Endothelial cell (in vitro differentiated cells): ENCODE results near the gene VAV2. TPM values are rescaled to one million over a fixed set of nuclear protein-coding genes. Genes with fewer than 3 reads are reported as not detected.

ENCODE experiments used
- DNase-seq: peaks from one replicate; pipeline ENCODE4 v3.0.0; 2021; ENCODE audit warnings: low spot score
- H3K27ac Mint-ChIP-seq: one replicate; pipeline ENCODE4 v1.8.0; 2021; ENCODE audit warnings: mixed read lengths, inconsistent platforms; ENCODE audit not compliant: unreplicated experiment
- H3K27me3 Mint-ChIP-seq: one replicate; pipeline ENCODE4 v1.8.0; 2021; ENCODE audit warnings: mild to moderate bottlenecking, moderate library complexity, mixed read lengths, inconsistent platforms; ENCODE audit not compliant: unreplicated experiment
- H3K36me3 Mint-ChIP-seq: one replicate; pipeline ENCODE4 v1.8.0; 2021; ENCODE audit warnings: mild to moderate bottlenecking, low read depth, mixed read lengths, inconsistent platforms; ENCODE audit not compliant: unreplicated experiment
- H3K4me1 Mint-ChIP-seq: one replicate; pipeline ENCODE4 v1.8.0; 2021; ENCODE audit warnings: mild to moderate bottlenecking, mixed read lengths, inconsistent platforms; ENCODE audit not compliant: unreplicated experiment
- H3K4me3 Mint-ChIP-seq: one replicate; pipeline ENCODE4 v1.8.0; 2021; ENCODE audit warnings: mild to moderate bottlenecking, mixed read lengths, inconsistent platforms; ENCODE audit not compliant: unreplicated experiment
- H3K9me3 Mint-ChIP-seq: one replicate; pipeline ENCODE4 v1.8.0; 2021; ENCODE audit warnings: mixed read lengths, inconsistent platforms; ENCODE audit not compliant: unreplicated experiment
- total RNA-seq: library from RNA; stranded (reverse); fragmentation: NEBNext Ultra II Directional; extraction: Animal tissue kit (Norgen Biotek cat#: 25700); gene quantifications from one replicate; pipeline ENCODE4 v1.2.1, GENCODE V29; 2021; ENCODE audit not compliant: unreplicated experiment
- TF ChIP-seq, protein P1 (sequence below): fragments of 200-600 bp; sonication (generic); IDR thresholded peaks from one replicate; pipeline ENCODE4 v1.5.0; 2021; ENCODE audit warnings: antibody characterized with exemption; ENCODE audit not compliant: unreplicated experiment

VAV2 gene
- total RNA-seq, 1 donor from 2014 or later: 27.2 TPM

DNA sequence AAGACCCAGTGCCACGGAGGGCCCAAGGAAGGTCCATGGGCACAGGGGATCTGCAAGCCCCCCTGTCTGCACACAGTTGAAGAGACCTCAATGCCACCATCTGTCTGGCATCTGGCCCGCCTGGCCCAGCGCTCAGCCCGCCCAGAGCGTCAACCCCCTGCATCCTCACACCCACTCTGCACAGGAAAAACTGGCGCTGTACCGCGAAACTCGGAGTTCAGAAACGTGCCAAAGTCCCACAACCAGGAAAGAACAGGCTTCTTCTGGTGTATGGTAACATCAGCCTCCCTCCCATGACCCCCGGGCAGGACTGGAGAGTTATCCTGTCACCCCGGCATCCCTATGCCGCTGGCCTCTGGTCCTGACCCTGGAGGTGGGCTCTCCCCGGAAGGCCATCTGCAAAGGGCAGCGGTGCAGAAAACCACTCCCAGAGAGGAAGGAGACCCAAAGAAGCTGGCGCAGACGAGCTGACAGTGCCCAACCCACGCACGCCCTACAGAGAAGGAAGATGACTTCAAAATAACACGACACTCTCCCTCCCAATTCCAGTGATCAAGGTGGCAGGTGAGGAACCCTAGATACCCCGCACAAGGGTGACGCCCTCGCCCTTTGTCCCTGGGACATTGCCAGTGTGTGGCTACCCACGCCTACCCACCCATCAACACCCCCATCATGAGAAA is 18.9 kb downstream of the VAV2 start:
- TF ChIP-seq, protein P1, sequence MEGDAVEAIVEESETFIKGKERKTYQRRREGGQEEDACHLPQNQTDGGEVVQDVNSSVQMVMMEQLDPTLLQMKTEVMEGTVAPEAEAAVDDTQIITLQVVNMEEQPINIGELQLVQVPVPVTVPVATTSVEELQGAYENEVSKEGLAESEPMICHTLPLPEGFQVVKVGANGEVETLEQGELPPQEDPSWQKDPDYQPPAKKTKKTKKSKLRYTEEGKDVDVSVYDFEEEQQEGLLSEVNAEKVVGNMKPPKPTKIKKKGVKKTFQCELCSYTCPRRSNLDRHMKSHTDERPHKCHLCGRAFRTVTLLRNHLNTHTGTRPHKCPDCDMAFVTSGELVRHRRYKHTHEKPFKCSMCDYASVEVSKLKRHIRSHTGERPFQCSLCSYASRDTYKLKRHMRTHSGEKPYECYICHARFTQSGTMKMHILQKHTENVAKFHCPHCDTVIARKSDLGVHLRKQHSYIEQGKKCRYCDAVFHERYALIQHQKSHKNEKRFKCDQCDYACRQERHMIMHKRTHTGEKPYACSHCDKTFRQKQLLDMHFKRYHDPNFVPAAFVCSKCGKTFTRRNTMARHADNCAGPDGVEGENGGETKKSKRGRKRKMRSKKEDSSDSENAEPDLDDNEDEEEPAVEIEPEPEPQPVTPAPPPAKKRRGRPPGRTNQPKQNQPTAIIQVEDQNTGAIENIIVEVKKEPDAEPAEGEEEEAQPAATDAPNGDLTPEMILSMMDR: no peak
- H3K27ac Mint-ChIP-seq: no peak overlapping the region
- peaks cover 20% of the 10 kb centered on the region for H3K4me1 Mint-ChIP-seq

GRCh38 chr9:133971981-133972941 is 19.9 kb downstream of the VAV2 start:
- H3K36me3 Mint-ChIP-seq: no peaks in the 10 kb centered on the region
- no peak overlapping the region for H3K27ac Mint-ChIP-seq
- peaks cover 20% of the 10 kb centered on the region for H3K4me1 Mint-ChIP-seq
- no peak for DNase-seq
- H3K4me3 Mint-ChIP-seq: no peak overlapping the region
- TF ChIP-seq, protein P1: no peak
- peaks cover 3% of the 10 kb centered on the region for H3K27me3 Mint-ChIP-seq
- no peaks in the 10 kb centered on the region for H3K9me3 Mint-ChIP-seq

More for the DNA sequence above, 18.9 kb downstream of the VAV2 start:
- no peak for DNase-seq
- Mint-ChIP-seq H3K4me3 (no peak overlapping the region), H3K9me3 (no peaks in the 10 kb centered on the region), H3K27me3 (peaks cover 3% of the 10 kb centered on the region), H3K36me3 (no peaks in the 10 kb centered on the region)

- TF ChIP-seq, protein P1: no peak
- Mint-ChIP-seq H3K27me3 (peaks cover 3% of the 10 kb centered on the region), H3K4me1 (peaks cover 20% of the 10 kb centered on the region), H3K27ac (no peak overlapping the region), H3K9me3 (no peaks in the 10 kb centered on the region), H3K4me3 (no peak overlapping the region), H3K36me3 (no peaks in the 10 kb centered on the region)
- no peak for DNase-seq
Observed at GRCh38 chr9:133971121-133971951, 20.8 kb downstream of the VAV2 start.

DNA sequence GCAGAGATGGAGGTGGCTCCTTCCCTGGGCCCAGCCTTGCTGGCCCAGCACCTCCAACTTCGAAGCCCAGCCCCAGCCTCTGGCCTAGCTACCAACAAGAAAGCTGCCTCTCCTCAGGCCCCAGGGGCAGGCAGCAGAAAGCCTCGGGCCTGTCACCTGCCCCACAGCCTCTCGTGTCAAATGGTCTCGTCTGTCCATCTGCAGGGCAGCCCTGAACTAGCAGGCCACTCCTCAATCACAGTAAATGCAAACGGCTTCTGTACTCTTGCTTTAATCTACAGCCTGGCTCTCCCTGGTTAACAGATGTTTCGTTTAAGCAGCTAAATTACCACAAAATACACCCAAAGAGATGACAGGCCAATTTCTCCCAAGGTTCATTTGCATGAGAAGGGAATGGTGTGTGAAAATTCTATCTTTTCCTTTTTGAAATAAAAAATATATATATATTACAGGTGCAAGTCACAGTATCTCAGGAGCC is 21.5 kb downstream of the VAV2 start:
- no peaks in the 10 kb centered on the region for H3K36me3 Mint-ChIP-seq
- H3K4me1 Mint-ChIP-seq: peaks cover 20% of the 10 kb centered on the region
- TF ChIP-seq, protein P1: no peak
- H3K9me3 Mint-ChIP-seq: no peaks in the 10 kb centered on the region
- no peak for DNase-seq
- no peak overlapping the region for H3K27ac Mint-ChIP-seq
- peaks cover 3% of the 10 kb centered on the region for H3K27me3 Mint-ChIP-seq
- no peak overlapping the region for H3K4me3 Mint-ChIP-seq
